ENCODE data around the gene CBL.
"Not testable (repeated sequence)": the region's sequence is repeated elsewhere in the genome, so short reads cannot be mapped to it uniquely, and the experiment has no call there.

The CBL gene

GRCh38 chr11:119184399-119184798 is 21.7 kb upstream of the CBL start:
- not testable (repeated sequence) for DNase-seq (ENCODE audit: low read depth in 2 of 2)

DNA sequence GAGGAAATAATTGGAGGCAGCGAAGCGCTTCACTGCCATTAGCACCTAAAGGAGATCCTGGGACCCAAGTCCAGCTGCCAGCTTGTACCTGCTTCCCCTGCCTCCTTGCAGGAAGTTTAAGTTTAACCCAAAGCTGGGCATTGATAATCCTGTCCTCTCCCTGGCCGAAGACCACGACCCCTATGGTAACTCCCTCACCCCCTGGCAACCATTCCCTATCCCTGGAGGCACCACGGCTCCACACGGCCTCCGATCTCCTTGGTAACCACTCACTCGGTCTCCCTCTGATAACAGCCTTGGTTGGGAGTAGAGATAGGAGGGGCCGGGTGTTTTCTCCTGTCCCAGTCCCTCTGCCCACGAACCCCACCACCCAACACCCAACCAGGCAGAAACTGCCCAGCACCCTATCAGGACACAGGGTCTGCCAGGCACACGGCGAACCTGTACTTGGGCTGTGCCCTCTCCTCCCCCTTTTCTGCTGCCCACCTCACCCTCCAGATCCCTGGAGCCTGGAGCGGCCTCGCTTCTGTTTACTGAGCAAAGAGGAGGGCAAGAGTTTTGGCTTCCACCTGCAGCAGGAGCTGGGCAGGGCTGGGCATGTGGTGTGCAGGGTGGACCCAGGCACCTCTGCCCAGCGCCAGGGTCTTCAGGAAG is 20.0 kb upstream of the CBL start:
- DNase-seq (ENCODE audit: low read depth in 2 of 2), result no peak

DNA sequence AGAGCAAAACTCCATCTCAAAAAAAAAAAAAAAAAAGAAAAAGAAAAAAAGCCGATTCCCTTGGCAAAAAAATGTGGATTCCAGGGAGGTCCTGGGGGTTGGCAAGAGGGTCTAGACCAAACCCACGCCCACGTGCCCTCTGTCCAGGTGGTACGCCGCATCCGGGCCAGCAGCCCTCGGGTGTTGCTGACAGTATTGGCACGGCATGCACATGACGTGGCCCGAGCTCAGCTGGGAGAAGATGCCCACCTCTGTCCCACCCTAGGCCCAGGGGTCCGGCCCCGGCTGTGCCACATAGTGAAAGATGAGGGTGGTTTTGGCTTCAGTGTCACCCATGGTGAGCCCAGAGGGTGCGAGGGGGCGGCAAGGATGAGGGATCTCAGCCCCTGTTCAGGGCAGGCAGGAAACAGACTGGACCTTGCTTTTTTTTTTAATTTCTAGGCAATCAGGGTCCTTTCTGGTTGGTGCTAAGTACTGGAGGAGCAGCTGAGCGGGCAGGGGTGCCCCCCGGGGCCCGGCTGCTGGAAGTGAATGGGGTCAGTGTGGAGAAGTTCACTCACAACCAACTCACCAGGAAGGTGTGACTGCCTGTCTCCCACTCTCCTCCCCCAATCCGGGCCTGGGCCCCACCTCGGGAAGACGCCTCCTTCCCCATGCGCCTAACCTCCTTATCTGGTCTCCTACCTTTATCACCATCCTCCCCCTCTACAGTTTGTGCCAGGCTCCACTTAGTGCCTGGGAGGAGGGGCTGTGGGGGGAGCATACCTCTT is 18.8 kb upstream of the CBL start:
- no peak for DNase-seq (ENCODE audit: low read depth in 2 of 2)

GRCh38 chr11:119188067-119188466 is 18.1 kb upstream of the CBL start:
- DNase-seq (ENCODE audit: low read depth in 2 of 2), result no peak

- no peak for DNase-seq (ENCODE audit: low read depth in 2 of 2)
Measured at GRCh38 chr11:119188887-119189286, 17.3 kb upstream of the CBL start.

DNA sequence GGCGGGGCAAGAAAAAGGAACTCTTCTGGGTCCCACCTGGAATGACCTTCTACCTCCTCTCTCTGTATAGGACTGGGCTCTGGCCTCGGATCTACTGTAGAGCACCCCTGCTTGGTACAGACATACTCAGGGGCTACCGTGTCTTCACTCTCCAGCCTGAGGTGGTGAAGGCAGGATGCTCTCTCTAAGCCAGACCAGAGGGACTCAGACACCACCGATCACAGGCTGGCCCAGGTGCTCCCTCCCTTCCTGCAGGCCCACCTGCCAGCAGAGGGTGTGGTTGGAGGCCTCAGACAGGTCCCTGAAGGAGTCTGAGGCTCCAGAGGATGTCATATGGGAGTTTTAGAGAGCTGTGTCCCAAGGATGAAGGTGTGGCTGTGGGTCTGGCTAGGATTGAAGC is 16.7 kb upstream of the CBL start:
- DNase-seq (ENCODE audit: low read depth in 2 of 2), result no peak

GRCh38 chr11:119190531-119190930 is 15.6 kb upstream of the CBL start:
- DNase-seq (ENCODE audit: low read depth in 2 of 2), result no peak

GRCh38 chr11:119191265-119191664 is 14.9 kb upstream of the CBL start:
- not testable (repeated sequence) for DNase-seq (ENCODE audit: low read depth in 2 of 2)

GRCh38 chr11:119192111-119192510 is 14.0 kb upstream of the CBL start:
- no peak for DNase-seq (ENCODE audit: low read depth in 2 of 2)

DNA sequence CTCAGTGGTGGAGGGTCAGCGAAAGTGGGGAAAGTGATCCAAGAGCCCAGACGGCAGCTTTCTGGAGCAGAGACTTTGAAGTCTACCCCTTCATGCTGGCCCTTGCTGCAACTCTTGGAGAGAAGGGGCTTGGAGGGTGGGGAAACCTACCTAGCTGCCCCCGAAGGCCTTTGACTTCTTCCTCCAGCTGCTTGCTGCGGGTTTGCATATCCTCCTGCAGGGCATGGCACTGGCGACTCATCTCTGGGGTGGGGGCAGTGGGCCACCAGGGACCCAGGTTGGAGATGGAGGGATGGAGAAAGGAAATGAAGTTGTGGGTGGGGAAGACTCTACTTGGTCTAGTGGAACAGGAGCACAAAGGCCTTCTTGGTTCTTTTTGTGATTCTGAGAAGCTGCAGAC is 13.1 kb upstream of the CBL start:
- DNase-seq (ENCODE audit: low read depth in 2 of 2), result no peak

DNA sequence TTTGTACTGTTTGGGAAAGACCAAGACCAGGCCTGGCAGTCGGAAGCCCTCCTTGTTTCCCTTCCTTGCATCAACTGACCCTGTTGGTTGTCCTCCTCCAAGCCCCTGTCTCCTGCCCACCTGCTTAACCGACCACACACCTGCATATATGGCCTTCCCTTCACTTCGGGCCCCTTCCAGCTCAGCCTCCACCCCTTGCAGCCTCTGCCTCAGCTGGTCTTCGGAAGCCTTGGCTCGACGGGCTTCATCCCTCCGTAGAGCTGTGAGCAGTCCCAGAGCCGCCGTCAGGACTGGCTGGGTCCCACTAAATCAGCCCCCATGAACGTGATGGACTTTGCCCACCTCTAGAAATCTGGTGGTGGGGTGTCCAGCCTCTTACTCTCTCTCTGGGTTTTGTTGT is 12.5 kb upstream of the CBL start:
- DNase-seq (ENCODE audit: low read depth in 2 of 2), result no peak

GRCh38 chr11:119194811-119195440 is 11.2 kb upstream of the CBL start:
- DNase-seq (ENCODE audit: low read depth in 2 of 2), result no peak

DNA sequence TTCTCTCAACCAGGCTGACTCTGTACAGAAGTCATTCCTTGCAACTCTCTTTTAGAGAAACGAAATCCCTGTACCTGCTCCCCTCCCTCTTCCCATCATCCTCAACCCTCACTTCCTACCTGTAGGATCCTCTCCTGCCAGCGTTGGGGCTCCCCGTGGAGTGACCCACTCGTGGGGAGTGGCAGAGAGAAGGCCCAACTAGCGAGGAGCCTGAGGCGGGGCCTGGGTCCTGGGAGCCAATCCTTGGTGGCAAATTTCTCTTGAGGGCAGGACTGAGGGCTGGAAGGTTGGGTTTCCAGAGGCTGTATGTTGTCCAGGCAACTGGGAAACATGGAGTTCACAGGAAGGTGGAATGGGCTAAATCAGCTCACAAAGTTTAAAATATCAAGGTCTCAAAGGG is 10.5 kb upstream of the CBL start:
- DNase-seq (ENCODE audit: low read depth in 2 of 2), result no peak

DNA sequence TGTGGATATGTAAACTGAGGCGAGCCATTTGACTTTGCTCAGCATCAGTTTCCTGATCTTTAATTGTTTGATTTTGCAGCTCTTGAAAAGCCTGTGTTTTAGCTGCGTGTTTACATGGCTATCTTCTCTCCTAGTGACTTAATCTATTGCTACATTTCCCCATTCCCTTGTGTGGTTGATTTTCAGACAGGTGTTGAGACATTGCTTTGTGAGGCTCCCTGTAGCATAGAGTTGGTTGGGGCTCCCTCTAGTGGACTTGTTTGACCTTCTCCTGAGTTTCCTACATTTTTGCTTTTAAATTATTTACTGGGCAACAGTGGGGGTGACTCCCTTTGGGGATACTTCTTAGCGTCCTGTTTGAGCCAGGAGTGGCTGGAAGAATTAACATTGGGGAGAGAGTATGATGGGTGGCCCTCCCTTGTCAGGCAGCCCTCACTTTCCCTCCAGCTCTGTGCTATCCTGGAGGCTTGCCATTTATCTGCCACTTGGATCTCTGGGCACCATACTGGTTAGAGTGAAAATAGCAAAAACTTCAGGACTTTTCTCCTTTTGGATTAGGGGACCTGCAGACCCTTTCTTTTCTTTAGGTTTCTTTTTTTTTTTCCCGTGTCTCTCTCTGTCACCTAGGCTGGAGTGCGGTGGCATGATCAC is 9.2 kb upstream of the CBL start:
- DNase-seq (ENCODE audit: low read depth in 2 of 2), result peak; percentile 44 to 47

- no peak for DNase-seq (ENCODE audit: low read depth in 2 of 2)
Measured at GRCh38 chr11:119198925-119199324, 7.2 kb upstream of the CBL start.

- not testable (repeated sequence) for DNase-seq (ENCODE audit: low read depth in 2 of 2)
Measured at GRCh38 chr11:119201236-119201635, 4.9 kb upstream of the CBL start.

DNA sequence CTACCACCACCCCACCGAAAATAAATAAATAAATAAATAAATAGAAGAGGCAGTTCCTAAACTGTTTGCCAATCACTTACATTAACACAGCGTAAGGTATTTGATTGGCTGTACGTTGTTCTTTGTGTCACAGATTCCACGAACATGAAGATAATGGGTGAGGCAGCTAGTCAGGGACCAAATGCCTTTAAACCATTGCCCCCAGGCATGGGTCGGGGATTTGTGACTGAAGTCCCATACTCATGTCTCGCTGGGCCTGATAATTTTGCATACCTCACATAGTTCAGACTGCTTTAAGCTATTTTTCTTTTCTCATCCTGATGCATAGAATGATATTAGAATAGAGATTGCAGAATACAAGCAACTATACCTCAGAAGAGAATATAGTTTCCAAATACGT is 3.6 kb upstream of the CBL start:
- DNase-seq (ENCODE audit: low read depth in 2 of 2), result no peak

GRCh38 chr11:119204066-119204465 is 2.1 kb upstream of the CBL start:
- no peak for DNase-seq (ENCODE audit: low read depth in 2 of 2)

DNA sequence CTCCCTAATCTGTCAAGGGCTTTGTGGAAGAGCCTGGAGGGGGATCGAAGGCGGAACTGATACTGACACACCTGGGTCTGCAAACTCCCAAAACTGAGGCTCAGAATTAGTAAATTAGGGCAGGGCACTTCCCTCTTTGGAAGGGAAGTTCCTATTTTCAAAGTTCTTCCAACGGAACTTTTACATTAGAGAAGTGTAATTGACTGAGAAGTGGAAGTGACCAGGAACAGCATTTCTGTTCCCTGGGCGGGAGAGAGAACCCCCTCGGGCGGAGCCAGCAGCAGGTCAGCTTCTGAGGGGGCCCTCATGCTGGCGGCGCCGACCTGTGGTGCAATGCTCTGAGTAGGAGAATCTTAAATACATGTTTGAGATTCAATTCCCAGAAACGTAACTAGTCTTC is 1.1 kb upstream of the CBL start:
- DNase-seq (ENCODE audit: low read depth in 2 of 2), result no peak

DNA sequence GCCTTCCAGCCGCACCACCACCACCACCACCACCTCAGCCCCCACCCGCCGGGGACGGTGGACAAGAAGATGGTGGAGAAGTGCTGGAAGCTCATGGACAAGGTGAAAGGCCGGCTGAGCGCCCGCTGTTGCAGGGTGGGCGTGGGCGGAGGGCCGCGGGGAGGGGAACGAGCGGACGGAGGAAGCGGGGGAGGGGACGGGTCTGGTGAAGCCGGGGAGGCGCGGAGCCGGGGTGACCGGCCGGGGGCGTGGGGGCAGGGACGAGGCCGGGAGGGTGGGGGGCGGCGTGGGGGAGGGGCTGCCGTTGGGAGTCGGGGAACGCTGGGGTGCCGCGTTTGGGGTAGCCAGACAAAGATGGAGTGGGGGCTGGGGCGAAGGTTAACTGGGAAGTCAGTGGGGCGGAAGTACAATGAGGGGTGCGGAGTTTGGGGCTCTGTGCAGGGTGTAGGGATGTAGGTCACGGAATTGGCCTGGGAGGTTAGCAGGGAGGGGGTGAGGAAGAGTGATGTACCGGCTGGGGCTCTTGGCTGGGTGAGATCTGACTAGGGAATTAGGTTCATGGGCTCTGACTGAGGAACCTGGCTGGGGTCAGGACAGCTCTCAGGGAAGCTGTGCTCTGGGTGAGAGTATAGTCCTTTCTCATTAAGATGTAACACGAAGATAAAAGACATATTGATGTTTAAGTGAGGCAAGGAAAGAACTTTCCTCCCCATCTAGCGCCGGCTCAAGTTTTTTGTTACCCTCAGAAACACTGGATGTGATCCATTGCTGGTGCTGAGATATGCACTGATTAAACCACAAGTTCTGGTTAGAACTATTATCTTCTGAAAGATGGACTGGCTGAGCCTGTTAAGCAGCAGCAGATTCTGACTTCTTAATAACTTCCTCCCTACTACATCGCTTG is 624 bp downstream of the CBL start:
- peak; percentile 11 to 18 for DNase-seq (ENCODE audit: low read depth in 2 of 2)

DNA sequence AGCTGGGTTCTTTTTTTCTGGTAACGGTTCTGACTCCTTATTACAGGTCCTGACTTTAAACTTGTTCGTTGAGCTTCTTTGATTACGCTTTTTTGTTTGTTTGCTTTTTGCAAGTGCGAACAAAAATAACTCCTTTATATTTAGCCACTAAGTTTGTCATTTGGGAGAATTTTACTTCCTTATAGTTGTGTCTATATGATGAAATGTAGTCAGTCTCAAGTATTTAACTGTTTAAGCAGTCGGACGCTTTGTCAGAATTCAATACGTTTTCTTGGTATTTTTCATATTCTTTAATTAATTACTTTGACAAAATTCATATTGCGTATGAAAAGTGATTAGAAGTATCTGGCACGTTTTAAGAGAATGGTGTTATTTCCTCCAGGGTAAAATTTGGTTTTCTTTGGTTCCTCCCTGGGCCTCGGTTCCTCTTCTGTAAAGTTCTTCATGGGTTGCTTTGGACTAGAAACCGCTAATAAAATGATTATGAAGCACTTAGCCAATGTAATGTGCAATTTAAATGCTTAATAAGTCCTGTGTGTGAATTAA is 1.3 kb downstream of the CBL start:
- DNase-seq (ENCODE audit: low read depth in 2 of 2), result no peak

All from activated CD8-positive, alpha-beta memory T cell treated with anti-CD3 and anti-CD28 coated beads for 4 hours (primary cell).